Parathyroid adenoma (tissue), 2 donors: ENCODE data around the gene DDA1.

Experiments used
- H2AFZ ChIP-seq: fragments of 300-600 bp; sonication (generic); one replicate; pipeline ENCODE4 v1.7.0; 2017; ENCODE audit warnings: antibody characterized with exemption, mild to moderate bottlenecking
- H3K27ac ChIP-seq: fragments of 300-600 bp; sonication (generic); one replicate; pipeline ENCODE4 v1.7.0; 2017
- H3K27me3 ChIP-seq: fragments of 300-600 bp; sonication (generic); one replicate; pipeline ENCODE4 v1.7.0; 2017; ENCODE audit warnings: low read length; ENCODE audit not compliant: control insufficient read depth, insufficient read depth
- H3K36me3 ChIP-seq: fragments of 300-600 bp; sonication (generic); one replicate; pipeline ENCODE4 v1.7.0; 2017; ENCODE audit warnings: low read length; ENCODE audit not compliant: control insufficient read depth, insufficient read depth
- H3K4me1 ChIP-seq: fragments of 300-600 bp; sonication (generic); one replicate; pipeline ENCODE4 v1.7.0; 2017; ENCODE audit warnings: control low read depth
- H3K4me2 ChIP-seq: fragments of 300-600 bp; sonication (generic); one replicate; pipeline ENCODE4 v1.7.0; 2017; ENCODE audit warnings: low read length
- H3K4me3 ChIP-seq: fragments of 300-600 bp; sonication (generic); one replicate; pipeline ENCODE4 v1.7.0; 2017; ENCODE audit warnings: low read depth, low read length
- H3K79me2 ChIP-seq: fragments of 300-600 bp; sonication (generic); one replicate; pipeline ENCODE4 v1.7.0; 2017; ENCODE audit warnings: control low read depth
- H3K9ac ChIP-seq: fragments of 300-600 bp; sonication (generic); one replicate; pipeline ENCODE4 v1.7.0; 2017; ENCODE audit warnings: mild to moderate bottlenecking
- H3K9me3 ChIP-seq: fragments of 300-600 bp; sonication (generic); one replicate; pipeline ENCODE4 v1.7.0; 2017; ENCODE audit warnings: low read length; ENCODE audit not compliant: control insufficient read depth
- CTCF ChIP-seq: fragments of 300-600 bp; sonication (generic); IDR thresholded peaks from one replicate; pipeline ENCODE4 v1.7.0; 2017; ENCODE audit warnings: antibody characterized with exemption, mild to moderate bottlenecking
- donor health status: primary hyperparathyroidism.

Gene DDA1

GRCh38 chr19:17309198-17309964 lies at the start of gene DDA1:
DDA1 (plus strand) TSS chr19:17309563; CDS start chr19:17309655, 92 bp downstream.
- no peak for TF ChIP-seq CTCF
- no peaks in the 10 kb centered on the region for H3K27me3 ChIP-seq
- H3K4me1 ChIP-seq = peaks cover 9% of the 10 kb centered on the region
- H3K36me3 ChIP-seq = no peaks in the 10 kb centered on the region
- H3K4me3 ChIP-seq = peak within 1 kb of the TSS; percentile 93
- peaks cover 20% of the 10 kb centered on the region for H3K79me2 ChIP-seq
- peak within 1 kb of the TSS; percentile 46 for H2AFZ ChIP-seq
- H3K9ac ChIP-seq = peak within 1 kb of the TSS; percentile 77
- peak within 1 kb of the TSS; percentile 72 for H3K27ac ChIP-seq
- peak within 1 kb of the TSS; percentile 94 for H3K4me2 ChIP-seq
- H3K9me3 ChIP-seq = no peaks in the 10 kb centered on the region

- H3K4me1 ChIP-seq = no peaks in the 10 kb centered on the region
- no peak for TF ChIP-seq CTCF
- no peaks in the 10 kb centered on the region for H3K79me2 ChIP-seq
- H2AFZ ChIP-seq = no peak overlapping the region
- H3K27me3 ChIP-seq = no peaks in the 10 kb centered on the region
- H3K4me2 ChIP-seq = no peak overlapping the region
- H3K4me3 ChIP-seq = no peak overlapping the region
- H3K27ac ChIP-seq = no peak overlapping the region
- no peaks in the 10 kb centered on the region for H3K36me3 ChIP-seq
- no peak overlapping the region for H3K9ac ChIP-seq
- H3K9me3 ChIP-seq = no peaks in the 10 kb centered on the region
These were observed 49.4 kb upstream of the DDA1 start for GRCh38 chr19:17259934-17260333.

- Histone ChIP-seq H3K4me2 (no peak overlapping the region), H3K27ac (no peak overlapping the region), H2AFZ (peak overlapping the region; percentile 79), H3K36me3 (no peaks in the 10 kb centered on the region), H3K79me2 (no peaks in the 10 kb centered on the region), H3K9me3 (no peaks in the 10 kb centered on the region), H3K27me3 (no peaks in the 10 kb centered on the region), H3K4me3 (no peak overlapping the region), H3K4me1 (no peaks in the 10 kb centered on the region), H3K9ac (no peak overlapping the region)
- peak; percentile 94 for TF ChIP-seq CTCF
These were observed 48.5 kb upstream of the DDA1 start for GRCh38 chr19:17260842-17261325.

GRCh38 chr19:17262557-17262956 lies 46.8 kb upstream of the DDA1 start:
- Histone ChIP-seq H3K4me1 (no peaks in the 10 kb centered on the region), H2AFZ (no peak overlapping the region), H3K27ac (no peak overlapping the region), H3K9ac (no peak overlapping the region), H3K79me2 (no peaks in the 10 kb centered on the region), H3K36me3 (no peaks in the 10 kb centered on the region), H3K4me2 (no peak overlapping the region), H3K27me3 (no peaks in the 10 kb centered on the region), H3K4me3 (no peak overlapping the region), H3K9me3 (no peaks in the 10 kb centered on the region)
- no peak for TF ChIP-seq CTCF
